Stimulated activated memory B cell treated with anti-CD40 and anti-IgM and Interleukin-4, amounts not matched to agents 10 μg/mL and 1 μg/mL and 100 μg/mL, for 72 hours (primary cell): Measurements from ENCODE around the gene PCDHA10.
"Not testable (repeated sequence)": the region's sequence is repeated elsewhere in the genome, so short reads cannot be mapped to it uniquely, and the experiment has no call there.

ENCODE experiments used
- ATAC-seq: fragments of 150-1000 bp; cut with Tn5 transposase; 2 replicates; pipeline ENCODE4 v1.10.0; 2021
- H3K27ac Mint-ChIP-seq: one replicate; pipeline ENCODE4 v1.8.0; 2022; ENCODE audit warnings: mild to moderate bottlenecking, mixed read lengths
- H3K27me3 Mint-ChIP-seq: one replicate; pipeline ENCODE4 v1.8.0; 2022; ENCODE audit warnings: mixed read lengths
- H3K36me3 Mint-ChIP-seq: one replicate; pipeline ENCODE4 v1.8.0; 2022; ENCODE audit warnings: mixed read lengths
- H3K4me1 Mint-ChIP-seq: one replicate; pipeline ENCODE4 v1.8.0; 2022; ENCODE audit warnings: mixed read lengths
- H3K4me3 Mint-ChIP-seq: one replicate; pipeline ENCODE4 v1.8.0; 2022; ENCODE audit warnings: mild to moderate bottlenecking, moderate library complexity, mixed read lengths
- H3K9me3 Mint-ChIP-seq: one replicate; pipeline ENCODE4 v1.8.0; 2022; ENCODE audit warnings: mixed read lengths

PCDHA10 gene

DNA sequence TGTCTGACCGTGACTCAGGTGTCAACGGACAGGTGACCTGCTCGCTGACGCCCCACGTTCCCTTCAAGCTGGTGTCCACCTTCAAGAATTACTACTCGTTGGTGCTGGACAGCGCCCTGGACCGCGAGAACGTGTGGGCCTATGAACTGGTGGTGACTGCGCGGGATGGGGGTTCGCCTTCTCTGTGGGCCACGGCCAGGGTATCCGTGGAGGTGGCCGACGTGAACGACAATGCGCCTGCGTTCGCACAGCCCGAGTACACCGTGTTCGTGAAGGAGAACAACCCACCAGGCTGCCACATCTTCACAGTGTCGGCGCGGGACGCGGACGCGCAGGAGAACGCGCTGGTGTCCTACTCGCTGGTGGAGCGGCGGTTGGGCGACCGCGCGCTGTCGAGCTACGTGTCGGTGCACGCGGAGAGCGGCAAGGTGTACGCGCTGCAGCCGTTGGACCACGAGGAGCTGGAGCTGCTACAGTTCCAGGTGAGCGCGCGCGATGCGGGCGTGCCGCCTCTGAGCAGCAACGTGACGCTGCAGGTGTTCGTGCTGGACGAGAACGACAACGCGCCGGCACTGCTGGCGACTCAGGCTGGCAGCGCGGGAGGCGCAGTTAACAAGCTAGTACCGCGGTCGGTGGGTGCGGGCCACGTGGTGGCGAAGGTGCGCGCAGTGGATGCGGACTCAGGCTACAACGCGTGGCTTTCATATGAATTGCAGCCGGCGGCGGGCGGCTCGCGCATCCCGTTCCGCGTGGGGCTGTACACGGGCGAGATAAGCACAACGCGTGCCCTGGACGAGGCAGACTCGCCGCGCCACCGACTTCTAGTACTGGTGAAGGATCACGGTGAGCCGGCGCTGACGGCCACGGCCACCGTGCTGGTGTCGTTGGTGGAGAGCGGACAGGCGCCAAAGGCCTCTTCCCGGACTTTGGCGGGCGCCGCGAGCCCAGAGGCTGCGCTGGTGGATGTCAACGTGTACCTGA lies 14.8 kb downstream of the PCDHA10 start:
- Mint-ChIP-seq H3K36me3 (no peaks in the 10 kb centered on the region), H3K4me3 (no peak overlapping the region), H3K27me3 (no peaks in the 10 kb centered on the region), H3K4me1 (no peaks in the 10 kb centered on the region), H3K9me3 (no peaks in the 10 kb centered on the region), H3K27ac (no peak overlapping the region)
- ATAC-seq = no peak

DNA sequence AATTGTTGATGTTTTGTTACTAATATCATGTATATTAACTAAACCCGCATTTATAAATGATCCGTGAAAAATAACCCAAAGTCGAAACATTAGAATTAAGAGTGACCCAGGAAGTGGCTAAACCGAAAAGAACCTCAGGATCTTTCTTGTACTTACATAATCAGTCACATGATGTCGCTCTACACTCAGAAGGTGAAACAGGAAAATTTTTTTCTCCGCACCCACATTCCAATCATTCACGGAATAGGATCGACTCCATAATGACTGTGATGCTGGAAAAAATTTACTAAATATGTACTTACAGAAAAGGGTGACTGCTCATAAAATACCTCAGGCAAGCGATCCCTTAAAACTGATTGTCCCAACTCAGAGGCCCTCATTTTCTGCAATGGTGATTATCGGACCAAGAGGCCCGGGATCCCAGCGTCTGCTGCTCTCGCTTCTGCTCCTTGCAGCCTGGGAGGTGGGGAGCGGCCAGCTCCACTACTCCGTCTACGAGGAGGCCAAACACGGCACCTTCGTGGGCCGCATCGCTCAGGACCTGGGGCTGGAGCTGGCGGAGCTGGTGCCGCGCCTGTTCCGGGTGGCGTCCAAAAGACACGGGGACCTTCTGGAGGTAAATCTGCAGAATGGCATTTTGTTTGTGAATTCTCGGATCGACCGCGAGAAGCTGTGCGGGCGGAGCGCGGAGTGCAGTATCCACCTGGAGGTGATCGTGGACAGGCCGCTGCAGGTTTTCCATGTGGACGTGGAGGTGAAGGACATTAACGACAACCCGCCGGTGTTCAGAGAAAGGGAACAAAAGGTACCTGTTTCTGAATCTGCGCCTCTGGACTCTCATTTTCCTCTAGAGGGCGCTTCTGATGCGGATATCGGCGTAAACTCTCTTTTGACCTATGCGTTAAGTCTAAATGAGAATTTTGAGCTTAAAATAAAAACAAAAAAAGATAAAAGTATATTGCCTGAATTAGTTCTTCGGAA lies 19.7 kb downstream of the PCDHA10 start, which contains the start of gene PCDHA12:
Gene PCDHA12, plus strand, starts transcription at position 224 of the 981 bp plus-strand sequence. Its CDS starts 165 bp downstream, at position 389.
- Mint-ChIP-seq H3K27me3 (peaks cover 20% of the 10 kb centered on the region), H3K4me3 (no peak within 1 kb of the TSS), H3K4me1 (no peaks in the 10 kb centered on the region), H3K9me3 (peaks cover 6% of the 10 kb centered on the region), H3K27ac (no peak within 1 kb of the TSS), H3K36me3 (no peaks in the 10 kb centered on the region)
- ATAC-seq = no peak

GRCh38 chr5:140876541-140877261 lies 21.0 kb downstream of the PCDHA10 start:
- peaks cover 13% of the 10 kb centered on the region for H3K9me3 Mint-ChIP-seq
- H3K27ac Mint-ChIP-seq, ATAC-seq, H3K36me3 Mint-ChIP-seq, H3K4me3 Mint-ChIP-seq, H3K4me1 Mint-ChIP-seq: not testable (repeated sequence)
- H3K27me3 Mint-ChIP-seq = peaks cover 33% of the 10 kb centered on the region

- no peak overlapping the region for H3K4me3 Mint-ChIP-seq
- H3K9me3 Mint-ChIP-seq = peaks cover 14% of the 10 kb centered on the region
- H3K36me3 Mint-ChIP-seq = no peaks in the 10 kb centered on the region
- H3K4me1 Mint-ChIP-seq = no peaks in the 10 kb centered on the region
- ATAC-seq = no peak
- no peak overlapping the region for H3K27ac Mint-ChIP-seq
- peaks cover 36% of the 10 kb centered on the region for H3K27me3 Mint-ChIP-seq
These were observed 21.5 kb downstream of the PCDHA10 start for GRCh38 chr5:140877262-140877581.

DNA sequence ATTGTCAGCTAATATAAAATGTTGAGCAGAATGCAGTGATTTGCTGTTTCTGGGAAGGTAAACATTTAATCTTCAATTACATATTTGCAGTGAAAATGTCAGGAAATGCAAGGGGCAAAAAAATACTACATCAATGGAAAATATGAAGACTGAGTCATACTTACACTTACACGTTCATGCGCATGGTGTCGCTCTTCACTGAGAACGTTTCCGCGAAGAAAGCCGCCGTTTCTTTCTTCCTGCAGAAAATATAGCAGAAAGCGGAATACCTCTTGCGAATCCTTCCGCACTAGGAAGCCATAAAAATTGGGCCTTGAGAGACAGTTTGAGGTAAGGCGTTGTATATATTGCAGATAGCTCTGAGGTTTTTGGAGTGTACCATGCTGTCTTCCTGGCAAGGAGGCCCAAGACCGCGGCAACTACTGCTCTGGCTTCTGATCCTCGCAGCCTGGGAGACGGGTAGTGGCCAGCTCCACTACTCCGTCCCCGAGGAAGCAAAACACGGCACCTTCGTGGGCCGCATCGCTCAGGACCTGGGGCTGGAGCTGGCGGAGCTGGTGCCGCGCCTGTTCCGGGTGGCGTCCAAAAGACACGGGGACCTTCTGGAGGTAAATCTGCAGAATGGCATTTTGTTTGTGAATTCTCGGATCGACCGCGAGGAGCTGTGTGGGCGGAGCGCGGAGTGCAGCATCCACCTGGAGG lies 26.3 kb downstream of the PCDHA10 start, which contains the start of gene PCDHA13:
Gene PCDHA13, plus strand, starts transcription at position 236 of the 702 bp plus-strand sequence. Its CDS starts 145 bp downstream, at position 381.
- Mint-ChIP-seq H3K9me3 (peaks cover 17% of the 10 kb centered on the region), H3K27ac (no peak within 1 kb of the TSS), H3K36me3 (no peaks in the 10 kb centered on the region), H3K4me3 (no peak within 1 kb of the TSS), H3K4me1 (no peaks in the 10 kb centered on the region), H3K27me3 (peaks cover 36% of the 10 kb centered on the region)
- ATAC-seq = no peak

- no peak overlapping the region for H3K27ac Mint-ChIP-seq
- peaks cover 17% of the 10 kb centered on the region for H3K9me3 Mint-ChIP-seq
- H3K36me3 Mint-ChIP-seq = no peaks in the 10 kb centered on the region
- no peak for ATAC-seq
- no peaks in the 10 kb centered on the region for H3K4me1 Mint-ChIP-seq
- H3K27me3 Mint-ChIP-seq = peaks cover 36% of the 10 kb centered on the region
- no peak overlapping the region for H3K4me3 Mint-ChIP-seq
These were observed 26.8 kb downstream of the PCDHA10 start for GRCh38 chr5:140882591-140882899.

GRCh38 chr5:140883373-140883772 lies 27.7 kb downstream of the PCDHA10 start:
- Mint-ChIP-seq H3K4me3 (no peak overlapping the region), H3K27me3 (peaks cover 36% of the 10 kb centered on the region), H3K9me3 (peaks cover 17% of the 10 kb centered on the region), H3K27ac (no peak overlapping the region), H3K36me3 (no peaks in the 10 kb centered on the region), H3K4me1 (no peaks in the 10 kb centered on the region)
- ATAC-seq = no peak

GRCh38 chr5:140883927-140884697 lies 28.4 kb downstream of the PCDHA10 start:
- peaks cover 13% of the 10 kb centered on the region for H3K9me3 Mint-ChIP-seq
- H3K4me1 Mint-ChIP-seq = no peaks in the 10 kb centered on the region
- H3K36me3 Mint-ChIP-seq = no peaks in the 10 kb centered on the region
- no peak overlapping the region for H3K27ac Mint-ChIP-seq
- H3K27me3 Mint-ChIP-seq = peaks cover 29% of the 10 kb centered on the region
- ATAC-seq = no peak
- no peak overlapping the region for H3K4me3 Mint-ChIP-seq

GRCh38 chr5:140916325-140916724 lies 60.6 kb downstream of the PCDHA10 start:
- no peak for ATAC-seq
- no peak overlapping the region for H3K4me3 Mint-ChIP-seq
- peaks cover 17% of the 10 kb centered on the region for H3K9me3 Mint-ChIP-seq
- no peaks in the 10 kb centered on the region for H3K36me3 Mint-ChIP-seq
- H3K4me1 Mint-ChIP-seq = no peaks in the 10 kb centered on the region
- no peak overlapping the region for H3K27ac Mint-ChIP-seq
- H3K27me3 Mint-ChIP-seq = no peaks in the 10 kb centered on the region
